SK-N-SH treated with all-trans-retinoic acid at 6 μM for 48 hours (cell line): ENCODE data around the gene DOCK1.

Experiments used
- ATAC-seq: fragments of 200-7000 bp; cut with Tn5 transposase; 3 replicates; pipeline ENCODE4 v1.9.1; 2020; ENCODE audit warnings: mild to moderate bottlenecking, moderate library complexity
- ARNTL ChIP-seq: fragments of 450-650 bp; formaldehyde crosslinking; IDR thresholded peaks from 2 replicates; pipeline ENCODE4 v1.5.0; 2020; ENCODE audit warnings: low read depth, mild to moderate bottlenecking, moderate library complexity, borderline replicate concordance
- BACH2 ChIP-seq: fragments of 250-450 bp; sonication (Bioruptor Pico); IDR thresholded peaks from 2 replicates; pipeline ENCODE4 v1.9.0; 2021; ENCODE audit warnings: mild to moderate bottlenecking, borderline replicate concordance
- CREB5 ChIP-seq: fragments of 250-450 bp; sonication (Bioruptor Pico); IDR thresholded peaks from 2 replicates; pipeline ENCODE4 v1.5.1; 2020; ENCODE audit warnings: low read depth, mild to moderate bottlenecking, moderate library complexity
- CSDC2 ChIP-seq: fragments of 250-450 bp; sonication (Bioruptor Pico); IDR thresholded peaks from 2 replicates; pipeline ENCODE4 v1.5.0; 2020; ENCODE audit warnings: mild to moderate bottlenecking, moderate library complexity
- ESRRG ChIP-seq: fragments of 250-450 bp; sonication (Bioruptor Pico); IDR thresholded peaks from 2 replicates; pipeline ENCODE4 v1.6.1; 2021; ENCODE audit warnings: mild to moderate bottlenecking
- GLIS3 ChIP-seq: fragments of 250-450 bp; sonication (Bioruptor Pico); IDR thresholded peaks from 2 replicates; pipeline ENCODE4 v1.5.0; 2020; ENCODE audit warnings: mild to moderate bottlenecking, moderate library complexity
- ISL1 ChIP-seq: fragments of 250-450 bp; sonication (Bioruptor Pico); IDR thresholded peaks from 2 replicates; pipeline ENCODE4 v2.1.2; 2022; ENCODE audit warnings: mild to moderate bottlenecking, moderate library complexity
- OSR1 ChIP-seq: fragments of 250-450 bp; sonication (Bioruptor Pico); IDR thresholded peaks from 2 replicates; pipeline ENCODE4 v1.8.0; 2022; ENCODE audit warnings: moderate library complexity, mild to moderate bottlenecking, inconsistent platforms
- POU6F1 ChIP-seq: fragments of 250-450 bp; sonication (Bioruptor Pico); IDR thresholded peaks from 2 replicates; pipeline ENCODE4 v1.8.0; 2021; ENCODE audit warnings: low read depth, mild to moderate bottlenecking, moderate library complexity, borderline replicate concordance
- PPARA ChIP-seq: fragments of 250-450 bp; sonication (Bioruptor Pico); IDR thresholded peaks from 2 replicates; pipeline ENCODE4 v1.5.0; 2020; ENCODE audit warnings: mild to moderate bottlenecking, borderline replicate concordance
- RARB ChIP-seq: fragments of 250-450 bp; sonication (Bioruptor Pico); IDR thresholded peaks from 2 replicates; pipeline ENCODE4 v1.8.0; 2021; ENCODE audit warnings: mild to moderate bottlenecking, moderate library complexity
- SNAI2 ChIP-seq: fragments of 250-450 bp; sonication (Bioruptor Pico); IDR thresholded peaks from 2 replicates; pipeline ENCODE4 v1.5.0; 2020; ENCODE audit warnings: mild to moderate bottlenecking, moderate library complexity
- TCF4 ChIP-seq: fragments of 250-450 bp; sonication (Bioruptor Pico); IDR thresholded peaks from 2 replicates; pipeline ENCODE4 v1.8.0; 2021; ENCODE audit warnings: mild to moderate bottlenecking, moderate library complexity, borderline replicate concordance
- TOX ChIP-seq: fragments of 250-450 bp; sonication (Bioruptor Pico); IDR thresholded peaks from 2 replicates; pipeline ENCODE4 v1.8.0; 2021; ENCODE audit warnings: mild to moderate bottlenecking, moderate library complexity, borderline replicate concordance
- TSHZ2 ChIP-seq: fragments of 250-450 bp; sonication (Bioruptor Pico); IDR thresholded peaks from 2 replicates; pipeline ENCODE4 v1.5.0; 2020; ENCODE audit warnings: mild to moderate bottlenecking, moderate library complexity
- ZC3H10 ChIP-seq: fragments of 250-450 bp; sonication (Bioruptor Pico); IDR thresholded peaks from 2 replicates; pipeline ENCODE4 v1.5.1; 2021; ENCODE audit warnings: mild to moderate bottlenecking, moderate library complexity
- ZFP3 ChIP-seq: fragments of 250-450 bp; sonication (Bioruptor Pico); IDR thresholded peaks from 2 replicates; pipeline ENCODE4 v1.5.0; 2020; ENCODE audit warnings: mild to moderate bottlenecking, moderate library complexity
- ZFP30 ChIP-seq: fragments of 450-650 bp; formaldehyde crosslinking; IDR thresholded peaks from 2 replicates; pipeline ENCODE4 v1.5.0; 2022; ENCODE audit warnings: mild to moderate bottlenecking, moderate library complexity
- ZNF565 ChIP-seq: fragments of 450-650 bp; formaldehyde crosslinking; conservative IDR thresholded peaks from 2 replicates; pipeline ENCODE4 v1.5.0; 2020; ENCODE audit warnings: low read depth, mild to moderate bottlenecking, moderate library complexity
- ZNF70 ChIP-seq: fragments of 450-650 bp; formaldehyde crosslinking; IDR thresholded peaks from 2 replicates; pipeline ENCODE4 v1.5.0; 2020; ENCODE audit warnings: mild to moderate bottlenecking, moderate library complexity
- ZNF8 ChIP-seq: fragments of 450-650 bp; formaldehyde crosslinking; IDR thresholded peaks from 2 replicates; pipeline ENCODE4 v1.5.0; 2020; ENCODE audit warnings: mild to moderate bottlenecking, moderate library complexity
- TF ChIP-seq, protein P1 (sequence below): fragments of 250-450 bp; sonication (Bioruptor Pico); IDR thresholded peaks from 2 replicates; pipeline ENCODE4 v1.5.1; 2021; ENCODE audit warnings: mild to moderate bottlenecking, moderate library complexity
- TF ChIP-seq, protein P2 (sequence below): fragments of 250-450 bp; sonication (Bioruptor Pico); IDR thresholded peaks from 2 replicates; pipeline ENCODE4 v1.8.0; 2020; ENCODE audit warnings: mild to moderate bottlenecking, moderate library complexity, borderline replicate concordance

DOCK1 gene

DNA sequence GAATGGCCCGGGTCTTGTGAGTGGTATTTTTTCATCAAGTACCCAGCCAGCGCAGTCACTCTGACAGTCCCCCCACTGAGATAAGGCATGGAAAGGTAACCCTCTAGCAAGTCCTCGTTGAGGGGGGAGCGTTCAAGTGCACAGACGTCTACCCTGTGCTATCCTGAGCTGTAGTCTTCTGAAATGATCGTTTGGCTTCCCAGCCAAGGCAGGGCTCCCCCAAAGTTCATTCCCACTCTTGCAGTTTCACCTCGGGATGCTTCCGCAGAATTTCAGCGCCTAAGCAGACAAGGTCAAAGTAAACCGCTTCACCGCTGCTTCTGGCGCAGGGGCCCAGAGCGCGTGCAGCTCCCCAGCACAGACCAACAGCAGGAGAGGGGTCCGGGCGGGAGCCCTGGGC is 289.4 kb downstream of the DOCK1 start:
- TF ChIP-seq TCF4 (CRISPR knock-in tag): no peak
- no peak for TF ChIP-seq TSHZ2
- no peak for TF ChIP-seq POU6F1 (CRISPR knock-in tag)
- TF ChIP-seq SNAI2 (CRISPR knock-in tag): no peak
- TF ChIP-seq ZFP30 (CRISPR knock-in tag): no peak
- TF ChIP-seq ARNTL: no peak
- TF ChIP-seq RARB (CRISPR knock-in tag): no peak
- TF ChIP-seq ISL1 (CRISPR knock-in tag): no peak
- TF ChIP-seq ZC3H10: no peak
- no peak for TF ChIP-seq ZNF70 (CRISPR knock-in tag)
- TF ChIP-seq PPARA: no peak
- TF ChIP-seq ESRRG: no peak
- no peak for TF ChIP-seq OSR1 (CRISPR knock-in tag)
- no peak for TF ChIP-seq TOX (CRISPR knock-in tag)
- no peak for TF ChIP-seq BACH2 (CRISPR knock-in tag)
- TF ChIP-seq, protein P1, sequence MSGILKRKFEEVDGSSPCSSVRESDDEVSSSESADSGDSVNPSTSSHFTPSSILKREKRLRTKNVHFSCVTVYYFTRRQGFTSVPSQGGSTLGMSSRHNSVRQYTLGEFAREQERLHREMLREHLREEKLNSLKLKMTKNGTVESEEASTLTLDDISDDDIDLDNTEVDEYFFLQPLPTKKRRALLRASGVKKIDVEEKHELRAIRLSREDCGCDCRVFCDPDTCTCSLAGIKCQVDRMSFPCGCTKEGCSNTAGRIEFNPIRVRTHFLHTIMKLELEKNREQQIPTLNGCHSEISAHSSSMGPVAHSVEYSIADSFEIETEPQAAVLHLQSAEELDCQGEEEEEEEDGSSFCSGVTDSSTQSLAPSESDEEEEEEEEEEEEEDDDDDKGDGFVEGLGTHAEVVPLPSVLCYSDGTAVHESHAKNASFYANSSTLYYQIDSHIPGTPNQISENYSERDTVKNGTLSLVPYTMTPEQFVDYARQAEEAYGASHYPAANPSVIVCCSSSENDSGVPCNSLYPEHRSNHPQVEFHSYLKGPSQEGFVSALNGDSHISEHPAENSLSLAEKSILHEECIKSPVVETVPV (CRISPR knock-in tag): no peak
- TF ChIP-seq ZFP3 (CRISPR knock-in tag): no peak
- TF ChIP-seq CSDC2 (CRISPR knock-in tag): no peak
- no peak for TF ChIP-seq CREB5 (CRISPR knock-in tag)
- ATAC-seq: no peak

- peak; percentile 55 for ATAC-seq
- TF ChIP-seq ZNF70 (CRISPR knock-in tag): no peak
- no peak for TF ChIP-seq ESRRG
- no peak for TF ChIP-seq CSDC2 (CRISPR knock-in tag)
- TF ChIP-seq OSR1 (CRISPR knock-in tag): no peak
- no peak for TF ChIP-seq ARNTL
- TF ChIP-seq SNAI2 (CRISPR knock-in tag): no peak
- TF ChIP-seq, protein P2, sequence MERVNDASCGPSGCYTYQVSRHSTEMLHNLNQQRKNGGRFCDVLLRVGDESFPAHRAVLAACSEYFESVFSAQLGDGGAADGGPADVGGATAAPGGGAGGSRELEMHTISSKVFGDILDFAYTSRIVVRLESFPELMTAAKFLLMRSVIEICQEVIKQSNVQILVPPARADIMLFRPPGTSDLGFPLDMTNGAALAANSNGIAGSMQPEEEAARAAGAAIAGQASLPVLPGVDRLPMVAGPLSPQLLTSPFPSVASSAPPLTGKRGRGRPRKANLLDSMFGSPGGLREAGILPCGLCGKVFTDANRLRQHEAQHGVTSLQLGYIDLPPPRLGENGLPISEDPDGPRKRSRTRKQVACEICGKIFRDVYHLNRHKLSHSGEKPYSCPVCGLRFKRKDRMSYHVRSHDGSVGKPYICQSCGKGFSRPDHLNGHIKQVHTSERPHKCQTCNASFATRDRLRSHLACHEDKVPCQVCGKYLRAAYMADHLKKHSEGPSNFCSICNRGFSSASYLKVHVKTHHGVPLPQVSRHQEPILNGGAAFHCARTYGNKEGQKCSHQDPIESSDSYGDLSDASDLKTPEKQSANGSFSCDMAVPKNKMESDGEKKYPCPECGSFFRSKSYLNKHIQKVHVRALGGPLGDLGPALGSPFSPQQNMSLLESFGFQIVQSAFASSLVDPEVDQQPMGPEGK: no peak
Observed at GRCh38 chr10:127195041-127195506, 289.8 kb downstream of the DOCK1 start.

DNA sequence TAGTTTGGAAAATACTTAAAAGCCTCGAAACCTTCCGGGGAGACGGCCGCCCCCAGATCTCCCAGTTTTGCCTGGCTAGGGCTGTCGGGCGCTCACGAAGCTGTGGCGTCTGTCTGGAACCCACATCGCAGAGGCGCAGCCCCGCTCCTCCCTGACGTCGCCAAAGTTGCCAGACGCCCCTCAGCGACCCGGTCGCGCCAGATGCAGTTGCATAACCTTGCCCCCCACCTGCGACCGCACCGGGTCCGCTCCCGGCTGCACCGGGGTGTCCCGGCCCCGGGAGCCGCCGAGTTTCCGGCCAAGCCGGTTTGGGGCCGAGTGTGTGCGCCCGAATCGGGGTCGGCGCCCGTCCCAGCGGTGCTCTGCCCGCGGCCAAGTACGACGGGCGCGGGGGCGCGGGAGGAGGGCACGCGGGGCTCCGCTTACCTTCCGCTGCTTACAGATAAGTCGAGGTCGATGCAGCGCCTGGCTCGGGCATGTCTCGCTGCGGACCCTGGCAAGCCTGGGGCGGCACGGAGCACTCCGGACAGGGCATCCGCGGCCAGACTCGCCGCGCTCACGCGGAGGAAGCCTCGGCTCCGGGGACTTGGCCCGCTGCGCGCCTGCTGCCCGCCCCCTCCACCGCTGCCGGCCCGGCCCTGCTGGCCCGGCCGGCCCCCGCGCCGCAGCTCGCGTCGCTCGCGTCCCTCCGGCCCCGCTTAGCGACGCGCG is 290.5 kb downstream of the DOCK1 start:
- peak; percentile 53 for ATAC-seq
- no peak for TF ChIP-seq CSDC2 (CRISPR knock-in tag)
- no peak for TF ChIP-seq ZNF8
- TF ChIP-seq ZFP3 (CRISPR knock-in tag): no peak
- no peak for TF ChIP-seq POU6F1 (CRISPR knock-in tag)
- no peak for TF ChIP-seq ZNF565
- no peak for TF ChIP-seq ZFP30 (CRISPR knock-in tag)
- TF ChIP-seq GLIS3 (CRISPR knock-in tag): no peak
- no peak for TF ChIP-seq ESRRG
- no peak for TF ChIP-seq PPARA
